Activated CD4-positive, CD25-positive, alpha-beta regulatory T cell (primary cell): Measurements from ENCODE around the gene SHISA9.

Source experiments
- DNase-seq, 4 experiments: peaks; one replicate each; lab custom pipeline; 2025; lab: John Stamatoyannopoulos, UW

The SHISA9 gene

GRCh38 chr16:13077816-13078215 lies 176.4 kb downstream of the SHISA9 start:
- no peak for DNase-seq

- no peak for DNase-seq
Observed at GRCh38 chr16:13080531-13080930, 179.1 kb downstream of the SHISA9 start.

- no peak for DNase-seq
Observed at GRCh38 chr16:13081825-13082331, 180.5 kb downstream of the SHISA9 start.

- DNase-seq = no peak
Observed at GRCh38 chr16:13083681-13084080, 182.3 kb downstream of the SHISA9 start.

GRCh38 chr16:13084331-13084730 lies 182.9 kb downstream of the SHISA9 start:
- no peak for DNase-seq

- no peak for DNase-seq
Observed at GRCh38 chr16:13093661-13094060, 192.3 kb downstream of the SHISA9 start.

- no peak for DNase-seq
Observed at GRCh38 chr16:13095061-13095460, 193.7 kb downstream of the SHISA9 start.

GRCh38 chr16:13098536-13098935 lies 197.1 kb downstream of the SHISA9 start:
- DNase-seq = no peak

- no peak for DNase-seq
Observed at GRCh38 chr16:13099822-13100221, 198.4 kb downstream of the SHISA9 start.

- DNase-seq = no peak
Observed at GRCh38 chr16:13100970-13101369, 199.6 kb downstream of the SHISA9 start.

- no peak for DNase-seq
Observed at GRCh38 chr16:13101828-13102227, 200.4 kb downstream of the SHISA9 start.

- no peak for DNase-seq
Observed at GRCh38 chr16:13102401-13102800, 201.0 kb downstream of the SHISA9 start.

- DNase-seq = no peak
Observed at GRCh38 chr16:13103831-13104530, 202.6 kb downstream of the SHISA9 start.

- DNase-seq = no peak
Observed at GRCh38 chr16:13104772-13105171, 203.4 kb downstream of the SHISA9 start.

- DNase-seq = no peak
Observed at GRCh38 chr16:13105427-13105826, 204.0 kb downstream of the SHISA9 start.

- DNase-seq = no peak
Observed at GRCh38 chr16:13106464-13106863, 205.1 kb downstream of the SHISA9 start.

GRCh38 chr16:13108126-13108525 lies 206.7 kb downstream of the SHISA9 start:
- no peak for DNase-seq

GRCh38 chr16:13109171-13109570 lies 207.8 kb downstream of the SHISA9 start:
- DNase-seq = no peak

- no peak for DNase-seq
Observed at GRCh38 chr16:13110124-13110796, 208.9 kb downstream of the SHISA9 start.

GRCh38 chr16:13111747-13112146 lies 210.3 kb downstream of the SHISA9 start:
- no peak for DNase-seq

GRCh38 chr16:13113741-13114140 lies 212.3 kb downstream of the SHISA9 start:
- no peak for DNase-seq

GRCh38 chr16:13118091-13118490 lies 216.7 kb downstream of the SHISA9 start:
- DNase-seq = no peak

GRCh38 chr16:13120091-13120490 lies 218.7 kb downstream of the SHISA9 start:
- DNase-seq = no peak

- no peak for DNase-seq
Observed at GRCh38 chr16:13120557-13120956, 219.2 kb downstream of the SHISA9 start.
